Tibial nerve (tissue), 4 donors: Measurements from ENCODE around the gene CDKN2C. TPM values are rescaled to one million over a fixed set of nuclear protein-coding genes. Genes with fewer than 3 reads are reported as not detected.
"Not testable (repeated sequence)": the region's sequence is repeated elsewhere in the genome, so short reads cannot be mapped to it uniquely, and the experiment has no call there.

ENCODE experiments used
- DNase-seq, 2 donors: peaks; one replicate each; pipeline ENCODE4 v3.0.0-alpha.2; 2019; ENCODE audit warnings: low spot score in 2 of 2
- H3K27ac ChIP-seq, 4 donors: fragments of 200-600 bp; sonication (generic) in 3 of 4; one replicate each; pipeline ENCODE4 v1.5.1; 2017 to 2019; ENCODE audit warnings: mild to moderate bottlenecking in 1 of 4
- H3K27me3 ChIP-seq, 2 donors: fragments of 200-600 bp; sonication (generic) in 1 of 2; one replicate each; pipeline versions ENCODE4 v1.5.1 to v1.6.0; 2017 to 2019
- H3K36me3 ChIP-seq, 3 donors: fragments of 200-600 bp; sonication (generic); one replicate each; pipeline ENCODE4 v1.5.1; 2018 to 2019
- H3K4me1 ChIP-seq, 4 donors: fragments of 200-600 bp; sonication (generic) in 3 of 4; one replicate each; pipeline ENCODE4 v1.5.1; 2017 to 2019
- H3K4me3 ChIP-seq, 4 donors: fragments of 200-600 bp; sonication (generic) in 3 of 4; one replicate each; pipeline ENCODE4 v1.5.1; 2017 to 2019; ENCODE audit warnings: mild to moderate bottlenecking in 1 of 4, moderate library complexity in 1 of 4
- H3K9me3 ChIP-seq, 4 donors: fragments of 200-600 bp; sonication (generic) in 3 of 4; one replicate each; pipeline ENCODE4 v1.5.1; 2017 to 2019
- CTCF ChIP-seq, 5 experiments: fragments of 200-600 bp in 3 of 5; fragments of 450-650 bp in 2 of 5; sonication (generic) in 3 of 5; IDR thresholded peaks; one replicate each; pipeline ENCODE4 v1.5.1; 2016 to 2019; ENCODE audit warnings: antibody characterized with exemption in 5 of 5, mild to moderate bottlenecking in 3 of 5, moderate library complexity in 2 of 5
- EP300 ChIP-seq, 2 donors: sonication (generic); formaldehyde crosslinking; IDR thresholded peaks; one replicate each; pipeline ENCODE4 v1.6.1; 2017; ENCODE audit warnings: antibody characterized with exemption in 2 of 2, mild to moderate bottlenecking in 1 of 2
- POLR2A ChIP-seq, 2 donors: fragments of 450-650 bp; IDR thresholded peaks; one replicate each; pipeline ENCODE4 v1.6.1; 2017; ENCODE audit warnings: antibody characterized with exemption in 2 of 2, mild to moderate bottlenecking in 2 of 2, moderate library complexity in 2 of 2
- WGBS, 2 donors: methylation state at CpG; one replicate each; pipeline ENCODE4 v1.1.5; 2018; 5-methylcytosine and 5-hydroxymethylcytosine counted together
- total RNA-seq, 4 donors: library from RNA; depleted of rRNA; stranded (reverse); fragments of >200 nt; gene quantifications; one replicate each; pipeline ENCODE4 v1.1.0, GENCODE V29; 2016

The CDKN2C gene
- total RNA-seq, 4 donors from 2014 or later: 16.1 to 30.2 (median 28.5) TPM

GRCh38 chr1:51002516-51002915 lies 32.5 kb downstream of the CDKN2C start:
- H3K4me3 ChIP-seq: no peak overlapping the region
- H3K27me3 ChIP-seq: no peaks in the 10 kb centered on the region
- no peak overlapping the region for H3K27ac ChIP-seq
- no peak for DNase-seq
- no peaks in the 10 kb centered on the region for H3K4me1 ChIP-seq
- H3K9me3 ChIP-seq: peaks cover 0 to 3% (median 0%) of the 10 kb centered on the region in 4 donors
- peaks cover 0 to 5% (median 0%) of the 10 kb centered on the region in 3 donors for H3K36me3 ChIP-seq
- TF ChIP-seq CTCF (IDR thresholded peaks at IDR 0.05) (no peak), EP300 (IDR thresholded peaks at IDR 0.05) (no peak), POLR2A (IDR thresholded peaks at IDR 0.05) (no peak)
- 78 to 81% methylated on average over 6 of the region's 6 CpGs for WGBS, 2 donors

- not testable (repeated sequence) for H3K36me3 ChIP-seq, H3K27ac ChIP-seq, H3K4me3 ChIP-seq, H3K27me3 ChIP-seq, H3K4me1 ChIP-seq, DNase-seq
- 92 to 97% methylated on average over 3 to 4 of the region's 4 CpGs for WGBS, 2 donors
- peaks cover 0 to 14% (median 0%) of the 10 kb centered on the region in 4 donors for H3K9me3 ChIP-seq
Observed at GRCh38 chr1:51005549-51005948, 35.5 kb downstream of the CDKN2C start.

GRCh38 chr1:51009381-51009780 lies 39.3 kb downstream of the CDKN2C start:
- H3K27me3 ChIP-seq: no peaks in the 10 kb centered on the region
- WGBS, 2 donors: 57 to 73% methylated on average over 3 of the region's 3 CpGs
- peaks cover 0 to 27% (median 2%) of the 10 kb centered on the region in 4 donors for H3K9me3 ChIP-seq
- no peak overlapping the region for H3K4me3 ChIP-seq
- no peaks in the 10 kb centered on the region for H3K36me3 ChIP-seq
- DNase-seq: no peak
- no peak for TF ChIP-seq CTCF (IDR thresholded peaks at IDR 0.05)
- TF ChIP-seq POLR2A (IDR thresholded peaks at IDR 0.05): no peak
- no peak for TF ChIP-seq EP300 (IDR thresholded peaks at IDR 0.05)
- H3K27ac ChIP-seq: no peak overlapping the region
- no peaks in the 10 kb centered on the region for H3K4me1 ChIP-seq

- no peak for DNase-seq
- WGBS, 2 donors: 85 to 88% methylated on average over 1 of the region's 1 CpG
- no peaks in the 10 kb centered on the region for H3K27me3 ChIP-seq
Observed at GRCh38 chr1:51014878-51015277, 44.8 kb downstream of the CDKN2C start.

GRCh38 chr1:51019811-51020210 lies 49.8 kb downstream of the CDKN2C start:
- no peaks in the 10 kb centered on the region for H3K36me3 ChIP-seq
- DNase-seq: no peak

More at GRCh38 chr1:51014878-51015277, 44.8 kb downstream of the CDKN2C start:
- TF ChIP-seq CTCF (IDR thresholded peaks at IDR 0.05): no peak
- no peak for TF ChIP-seq POLR2A (IDR thresholded peaks at IDR 0.05)
- no peak for TF ChIP-seq EP300 (IDR thresholded peaks at IDR 0.05)
- H3K36me3 ChIP-seq: no peaks in the 10 kb centered on the region
- peaks cover 0 to 19% (median 2%) of the 10 kb centered on the region in 4 donors for H3K9me3 ChIP-seq
- no peak overlapping the region for H3K4me3 ChIP-seq
- peaks cover 0 to 4% (median 0%) of the 10 kb centered on the region in 4 donors for H3K4me1 ChIP-seq
- H3K27ac ChIP-seq: no peak overlapping the region

More at GRCh38 chr1:51019811-51020210, 49.8 kb downstream of the CDKN2C start:
- H3K27ac ChIP-seq: no peak overlapping the region
- no peaks in the 10 kb centered on the region for H3K27me3 ChIP-seq
- TF ChIP-seq POLR2A (IDR thresholded peaks at IDR 0.05) (no peak), CTCF (IDR thresholded peaks at IDR 0.05) (no peak), EP300 (IDR thresholded peaks at IDR 0.05) (peak in 1 of 2 donors; percentile 23)
- peaks cover 0 to 5% (median 0%) of the 10 kb centered on the region in 4 donors for H3K9me3 ChIP-seq
- H3K4me3 ChIP-seq: no peak overlapping the region
- H3K4me1 ChIP-seq: peaks cover 0 to 4% (median 0%) of the 10 kb centered on the region in 4 donors

Other genes starting within 250 kb of the CDKN2C start
- 10 to 100 TPM; 25.1 to 55.7 (median 38.8) TPM for gene FAF1, start 10.0 kb upstream of the CDKN2C start, total RNA-seq
- not detected for gene C1orf185, start 132.0 kb downstream of the CDKN2C start, total RNA-seq